DMS 273 (cell line): ENCODE data around the gene E2F6.

Experiments used
- DNase-seq: peaks from one replicate; lab custom pipeline; 2025; ENCODE audit not compliant: unreplicated experiment; lab: John Stamatoyannopoulos, UW

Gene E2F6

GRCh38 chr2:11396021-11396420 lies 69.9 kb downstream of the E2F6 start:
- peak; percentile 95 for DNase-seq

- DNase-seq: peak; percentile 56
Measured at GRCh38 chr2:11395389-11395788, 70.6 kb downstream of the E2F6 start.
